H1 (cell line): ENCODE results near the gene LMOD2. TPM values are rescaled to one million over a fixed set of nuclear protein-coding genes. Genes with fewer than 3 reads are reported as not detected.

Experiments used
- ASH2L ChIP-seq: fragments of 200-600, 300-600 bp; sonication (generic); IDR thresholded peaks from one replicate; pipeline ENCODE4 v1.7.1; 2017; ENCODE audit warnings: low read length
- CEBPB ChIP-seq: IDR thresholded peaks from 2 replicates; pipeline ENCODE4 v1.6.1; 2012; ENCODE audit warnings: low read depth, low read length
- HDAC6 ChIP-seq: IDR thresholded peaks from one replicate; pipeline ENCODE4 v1.7.1; 2012; ENCODE audit warnings: low read depth, mild to moderate bottlenecking, inconsistent platforms, low read length, moderate library complexity
- POU5F1 ChIP-seq: IDR thresholded peaks from 2 replicates; pipeline ENCODE4 v1.6.1; 2011; ENCODE audit warnings: low read depth, mild to moderate bottlenecking, low read length, moderate library complexity
- SAP30 ChIP-seq: fragments of 300-600 bp; sonication (generic); IDR thresholded peaks from 2 replicates; pipeline ENCODE4 v1.7.1; 2012; ENCODE audit warnings: low read length, moderate library complexity, mild to moderate bottlenecking, inconsistent platforms; ENCODE audit not compliant: insufficient read depth, insufficient replicate concordance
- SP2 ChIP-seq: IDR thresholded peaks from 2 replicates; pipeline ENCODE4 v1.6.1; 2012; ENCODE audit warnings: mild to moderate bottlenecking, low read length, inconsistent platforms
- polyA plus RNA-seq, 7 experiments: library from polyadenylated mRNA; depleted of rRNA in 3 of 7; stranded (reverse) in 5 of 7; unstranded in 2 of 7; fragments of >200 nt in 5 of 7; fragments of 200-250 nt in 2 of 7; gene quantifications; 1 replicate in 5 of 7; 2 replicates in 1 of 7; 4 replicates in 1 of 7; pipeline versions ENCODE4 v1.2.1 to v1.2.3, GENCODE V29; 2011 to 2013; ENCODE audit warnings: missing spikeins in 2 of 7, mixed read lengths in 2 of 7
- total RNA-seq: library from RNA; stranded (reverse); fragmentation: NEBNext Ultra II Directional; extraction: Animal tissue kit (Norgen Biotek cat#: 25700); gene quantifications from 2 replicates; pipeline ENCODE4 v1.2.1, GENCODE V29; 2021

Gene LMOD2
- total and polyA plus RNA-seq, 2 of the 8 experiments (the other 6 are each of a cell fraction or from before 2014, with no cell fraction given), result 0.03 to 0.22 TPM

DNA sequence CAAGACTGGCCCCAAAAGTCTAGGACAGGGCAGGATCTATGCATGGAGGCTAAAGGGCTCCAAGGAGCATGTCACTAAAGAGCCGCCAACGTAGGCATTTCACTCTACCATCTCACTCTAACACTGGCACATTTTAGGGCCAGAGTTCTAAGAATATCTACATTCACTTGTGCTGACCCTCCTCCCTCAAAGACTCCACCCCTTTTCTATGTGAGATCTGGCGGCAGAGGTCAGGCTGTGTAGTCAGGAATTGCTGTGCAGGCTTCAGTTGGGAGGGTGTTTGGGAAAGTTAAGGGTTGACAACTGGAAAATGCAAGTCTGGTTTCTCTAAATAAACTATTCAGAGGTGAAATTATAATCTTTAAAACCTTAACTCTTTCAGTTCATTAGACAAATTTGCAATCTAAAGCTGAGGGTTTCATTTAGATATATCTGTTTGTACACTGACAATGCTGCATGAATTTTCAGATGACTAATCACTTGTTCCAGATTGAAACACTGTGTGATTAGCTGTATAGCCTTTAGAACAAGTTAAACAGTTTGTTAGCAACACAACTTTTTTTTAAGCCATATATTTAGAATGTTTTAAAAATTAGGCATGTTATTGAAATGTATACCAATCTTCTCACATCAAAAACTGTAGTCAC, 18.2 kb downstream of the LMOD2 start (continued):
- no peak for TF ChIP-seq CEBPB
- TF ChIP-seq ASH2L, result no peak
- TF ChIP-seq HDAC6, result no peak
- TF ChIP-seq POU5F1, result no peak
- no peak for TF ChIP-seq SAP30
- TF ChIP-seq SP2, result no peak
- TF ChIP-seq, all 59 proteins: peak for 0
